B cell (primary cell): ENCODE data around the gene TCF7L2. TPM values are rescaled to one million over a fixed set of nuclear protein-coding genes. Genes with fewer than 3 reads are reported as not detected.

Experiments used
- ATAC-seq: fragments of 200-7000 bp; cut with Tn5 transposase; one replicate; pipeline ENCODE4 v1.10.0; 2021; ENCODE audit warnings: low read depth, mild to moderate bottlenecking, moderate number of reproducible peaks, moderate library complexity
- CTCF ChIA-PET: fragments of 350-600 bp; sonication (Branson Sonifier 250); formaldehyde crosslinking; loops from one replicate; lab custom pipeline; 2021; ENCODE audit warnings: antibody characterized with exemption, inconsistent platforms; lab: Charles Lee
- POLR2A ChIA-PET: fragments of 350-600 bp; sonication (Branson Sonifier 250); formaldehyde crosslinking; loops from one replicate; lab custom pipeline; 2021; ENCODE audit warnings: antibody characterized with exemption; lab: Charles Lee
- DNase-seq: peaks from one replicate; pipeline ENCODE4 v3.0.0; 2013
- H2AFZ ChIP-seq: 2 replicates; pipeline ENCODE4 v1.6.1; 2012; ENCODE audit warnings: mild to moderate bottlenecking, low read depth, low read length; ENCODE audit not compliant: insufficient read depth, poor library complexity, severe bottlenecking
- H3K27ac ChIP-seq, 2 donors: 1 replicate in 1 of 2; 2 replicates in 1 of 2; pipeline ENCODE4 v1.5.1; 2012 to 2013; ENCODE audit warnings: low read length in 2 of 2, mild to moderate bottlenecking in 2 of 2, moderate library complexity in 1 of 2
- H3K27me3 ChIP-seq, 4 experiments: fragments of 200-600 bp in 1 of 4; sonication (generic) in 1 of 4; replicated peaks in 1 of 4; 1 replicate in 2 of 4; 2 replicates in 2 of 4; pipeline versions ENCODE4 v1.6.1 to v1.7.0; 2013 to 2016; ENCODE audit warnings: low read length in 3 of 4, mild to moderate bottlenecking in 2 of 4, mixed read lengths in 1 of 4, moderate library complexity in 1 of 4; ENCODE audit not compliant: insufficient read depth in 4 of 4, control insufficient read depth in 3 of 4; ENCODE audit errors: control extremely low read depth in 1 of 4
- H3K36me3 ChIP-seq, 2 experiments: replicated peaks in 1 of 2; 1 replicate in 1 of 2; 2 replicates in 1 of 2; pipeline versions ENCODE4 v1.6.1 to v1.7.1; 2013; ENCODE audit warnings: low read length in 1 of 2; ENCODE audit not compliant: insufficient read depth in 2 of 2, control insufficient read depth in 1 of 2; ENCODE audit errors: control extremely low read depth in 1 of 2, extremely low read depth in 1 of 2
- H3K4me1 ChIP-seq, 2 donors: fragments of 200-600 bp in 1 of 2; sonication (generic) in 1 of 2; 1 replicate in 1 of 2; 2 replicates in 1 of 2; pipeline versions ENCODE4 v1.5.1 to v1.6.1; 2013 to 2017; ENCODE audit warnings: low read length in 2 of 2; ENCODE audit not compliant: control insufficient read depth in 2 of 2, insufficient read depth in 2 of 2
- H3K4me2 ChIP-seq: replicated peaks from 2 replicates; pipeline ENCODE3; 2012; ENCODE audit warnings: mild to moderate bottlenecking, low read depth, low read length; ENCODE audit not compliant: poor library complexity, severe bottlenecking
- H3K4me3 ChIP-seq, 5 experiments: fragments of 200-600 bp in 1 of 5; sonication (generic) in 1 of 5; 1 replicate in 3 of 5; 2 replicates in 2 of 5; pipeline versions ENCODE4 v1.5.1 to v1.7.0; 2011 to 2016; ENCODE audit warnings: low read length in 4 of 5, mild to moderate bottlenecking in 4 of 5, low read depth in 2 of 5, control low read depth in 1 of 5, moderate library complexity in 1 of 5; ENCODE audit not compliant: insufficient read depth in 1 of 5; ENCODE audit errors: control extremely low read depth in 1 of 5, extremely low read depth in 1 of 5
- H3K79me2 ChIP-seq: fragments of 200-600 bp; sonication (generic); one replicate; pipeline ENCODE4 v1.6.0; 2016; ENCODE audit warnings: low read length; ENCODE audit not compliant: control insufficient read depth, insufficient read depth
- H3K9ac ChIP-seq: fragments of 200-600 bp; sonication (generic); 2 replicates; pipeline ENCODE4 v1.6.1; 2017; ENCODE audit warnings: mild to moderate bottlenecking, low read length, moderate library complexity
- H3K9me3 ChIP-seq, 3 donors: one replicate each; pipeline versions ENCODE4 v1.6.1 to v1.7.1; 2013; ENCODE audit warnings: low read length in 2 of 3; ENCODE audit not compliant: control insufficient read depth in 2 of 3, insufficient read depth in 1 of 3; ENCODE audit errors: control extremely low read depth in 1 of 3
- H4K20me1 ChIP-seq: 2 replicates; pipeline ENCODE4 v1.6.0; 2012; ENCODE audit warnings: mild to moderate bottlenecking, low read length; ENCODE audit not compliant: insufficient read depth, control insufficient read depth, poor library complexity, severe bottlenecking
- H3K27ac Mint-ChIP-seq: one replicate; pipeline ENCODE4 v1.8.0; 2021; ENCODE audit warnings: mixed read lengths
- H3K27me3 Mint-ChIP-seq: one replicate; pipeline ENCODE4 v1.8.0; 2021; ENCODE audit warnings: mixed read lengths
- H3K4me1 Mint-ChIP-seq: one replicate; pipeline ENCODE4 v1.8.0; 2021; ENCODE audit warnings: mixed read lengths
- H3K4me3 Mint-ChIP-seq: one replicate; pipeline ENCODE4 v1.8.0; 2021; ENCODE audit warnings: mixed read lengths
- H3K9me3 Mint-ChIP-seq: one replicate; pipeline ENCODE4 v1.8.0; 2022; ENCODE audit warnings: mixed read lengths; ENCODE audit not compliant: insufficient read depth
- EZH2 ChIP-seq: IDR thresholded peaks from 2 replicates; pipeline ENCODE4 v1.6.1; 2012; ENCODE audit warnings: borderline replicate concordance, low read depth, mild to moderate bottlenecking, moderate library complexity, low read length; ENCODE audit not compliant: insufficient read depth, poor library complexity, severe bottlenecking
- WGBS: methylation state at CpG from one replicate; pipeline ENCODE4 v1.1.5; 2013; ENCODE audit warnings: missing lambda C conversion rate; ENCODE audit not compliant: insufficient coverage; 5-methylcytosine and 5-hydroxymethylcytosine counted together
- intact Hi-C: fragments of 100-400 bp; cut with micrococcal nuclease; formaldehyde crosslinking; loops from one replicate; pipeline ENCODE4 v1.10.0; 2022
- polyA plus RNA-seq: library from polyadenylated mRNA; depleted of rRNA; stranded (reverse); fragments of >200 nt; gene quantifications from 2 replicates; pipeline ENCODE4 v1.2.3, GENCODE V29; 2012
- total RNA-seq, 2 donors: library from RNA; stranded (reverse); fragments of 120-200 nt in 1 of 2; gene quantifications; 1 replicate in 1 of 2; 2 replicates in 1 of 2; pipeline versions ENCODE4 v1.2.3 to v1.2.4, GENCODE V29; 2013 to 2022
- TF ChIP-seq, protein P1 (sequence below): fragments of 200-600 bp; IDR thresholded peaks from one replicate; pipeline ENCODE4 v1.8.0; 2022; ENCODE audit warnings: antibody characterized with exemption, mild to moderate bottlenecking

Gene TCF7L2
- total and polyA plus RNA-seq, 2 donors (not counting 1 experiment from before 2014, with no cell fraction given): 0.48 to 1.1 TPM

DNA sequence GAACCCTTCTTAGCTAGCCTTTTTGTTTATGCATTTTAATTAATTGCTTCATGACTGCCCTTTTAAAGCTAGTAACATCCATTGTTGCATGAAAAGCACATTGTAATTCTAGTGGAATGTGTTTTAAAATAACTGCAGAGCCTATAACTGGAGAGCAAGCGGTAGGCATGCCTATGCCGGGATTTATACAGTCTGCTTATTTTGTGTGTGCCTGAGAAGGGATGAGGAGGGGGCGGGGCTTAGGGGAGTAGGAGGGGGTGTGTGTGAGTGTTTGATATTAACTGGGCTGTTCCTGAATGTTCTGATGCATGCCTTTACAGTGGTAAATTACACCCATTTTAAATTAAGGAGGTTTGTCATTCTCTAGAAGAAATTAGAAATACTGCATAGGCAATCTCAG is 208.1 kb downstream of the TCF7L2 start:
- Mint-ChIP-seq H3K27ac (no peak overlapping the region), H3K4me1 (no peaks in the 10 kb centered on the region), H3K4me3 (no peak overlapping the region), H3K9me3 (no peaks in the 10 kb centered on the region), H3K27me3 (peaks cover 3% of the 10 kb centered on the region)
- H3K4me1 ChIP-seq: no peaks in the 10 kb centered on the region
- TF ChIP-seq, protein P1, sequence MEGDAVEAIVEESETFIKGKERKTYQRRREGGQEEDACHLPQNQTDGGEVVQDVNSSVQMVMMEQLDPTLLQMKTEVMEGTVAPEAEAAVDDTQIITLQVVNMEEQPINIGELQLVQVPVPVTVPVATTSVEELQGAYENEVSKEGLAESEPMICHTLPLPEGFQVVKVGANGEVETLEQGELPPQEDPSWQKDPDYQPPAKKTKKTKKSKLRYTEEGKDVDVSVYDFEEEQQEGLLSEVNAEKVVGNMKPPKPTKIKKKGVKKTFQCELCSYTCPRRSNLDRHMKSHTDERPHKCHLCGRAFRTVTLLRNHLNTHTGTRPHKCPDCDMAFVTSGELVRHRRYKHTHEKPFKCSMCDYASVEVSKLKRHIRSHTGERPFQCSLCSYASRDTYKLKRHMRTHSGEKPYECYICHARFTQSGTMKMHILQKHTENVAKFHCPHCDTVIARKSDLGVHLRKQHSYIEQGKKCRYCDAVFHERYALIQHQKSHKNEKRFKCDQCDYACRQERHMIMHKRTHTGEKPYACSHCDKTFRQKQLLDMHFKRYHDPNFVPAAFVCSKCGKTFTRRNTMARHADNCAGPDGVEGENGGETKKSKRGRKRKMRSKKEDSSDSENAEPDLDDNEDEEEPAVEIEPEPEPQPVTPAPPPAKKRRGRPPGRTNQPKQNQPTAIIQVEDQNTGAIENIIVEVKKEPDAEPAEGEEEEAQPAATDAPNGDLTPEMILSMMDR: no peak
- no peak for TF ChIP-seq EZH2
- H3K4me3 ChIP-seq: no peak overlapping the region
- H3K27me3 ChIP-seq: no peaks in the 10 kb centered on the region
- intact Hi-C loops: no loop called here
- no peak overlapping the region for H3K27ac ChIP-seq
- no peaks in the 10 kb centered on the region for H4K20me1 ChIP-seq
- DNase-seq: no peak
- no peak for ATAC-seq
- H2AFZ ChIP-seq: no peak overlapping the region
- no peak overlapping the region for H3K9ac ChIP-seq
- POLR2A ChIA-PET: no interaction called here
- H3K4me2 ChIP-seq: no peak overlapping the region
- H3K79me2 ChIP-seq: no peaks in the 10 kb centered on the region
- CTCF ChIA-PET: no interaction called here
- 100% methylated on average over 2 of the region's 3 CpGs for WGBS
- no peaks in the 10 kb centered on the region for H3K36me3 ChIP-seq
- H3K9me3 ChIP-seq: no peaks in the 10 kb centered on the region

DNA sequence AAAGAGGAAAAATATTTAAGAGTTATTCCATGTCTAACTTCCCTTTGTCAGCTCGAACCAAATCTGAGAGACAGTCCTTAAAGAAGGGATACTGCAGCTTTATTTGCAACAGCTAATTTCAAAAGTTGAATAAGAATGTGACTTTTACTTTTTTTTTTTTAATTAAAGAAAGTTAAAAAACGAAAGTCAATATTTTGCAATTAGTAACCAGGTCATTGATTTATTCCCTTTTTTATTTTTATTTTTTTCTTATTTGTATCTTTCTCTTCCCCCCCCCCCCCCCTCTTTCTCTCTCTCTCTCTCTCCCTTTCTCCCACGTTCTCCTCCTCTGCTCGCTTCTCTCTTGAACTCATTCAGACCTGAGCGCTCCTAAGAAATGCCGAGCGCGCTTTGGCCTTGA is 209.5 kb downstream of the TCF7L2 start:
- CTCF ChIA-PET: interaction anchor here (0.8 kb wide), 1 partner anchor 293 kb away, joined by 3 read pairs; no protein-coding TSS in a partner anchor
- POLR2A ChIA-PET: no interaction called here
- intact Hi-C loops: no loop called here
- no peak overlapping the region for H3K4me3 Mint-ChIP-seq
- TF ChIP-seq, protein P1: no peak
- no peak for TF ChIP-seq EZH2
- no peaks in the 10 kb centered on the region for H3K27me3 ChIP-seq
- no peak overlapping the region for H3K27ac Mint-ChIP-seq
- H3K79me2 ChIP-seq: no peaks in the 10 kb centered on the region
- H3K4me1 ChIP-seq: no peaks in the 10 kb centered on the region
- no peaks in the 10 kb centered on the region for H3K36me3 ChIP-seq
- no peak overlapping the region for H2AFZ ChIP-seq
- no peaks in the 10 kb centered on the region for H3K9me3 Mint-ChIP-seq
- WGBS: no CpG with 5 or more reads among the region's 8 CpGs
- H4K20me1 ChIP-seq: no peaks in the 10 kb centered on the region
- H3K27ac ChIP-seq: no peak overlapping the region
- H3K27me3 Mint-ChIP-seq: peaks cover 14% of the 10 kb centered on the region
- no peaks in the 10 kb centered on the region for H3K4me1 Mint-ChIP-seq
- DNase-seq (no peak), ATAC-seq (no peak)
- H3K4me2 ChIP-seq: no peak overlapping the region
- no peaks in the 10 kb centered on the region for H3K9me3 ChIP-seq
- no peak overlapping the region for H3K4me3 ChIP-seq
- no peak overlapping the region for H3K9ac ChIP-seq
